Fibroblast of mammary gland (primary cell): ENCODE data around the gene CBX7.
A peak's percentile ranks its signal among the peaks of the same experiment; 100 is the strongest.

Experiments used
- DNase-seq: peaks from one replicate; pipeline ENCODE4 v3.0.0-alpha.2; 2010; ENCODE audit warnings: low read depth
- H3K4me3 ChIP-seq: 2 replicates; pipeline ENCODE4 v1.5.1; 2011; ENCODE audit warnings: low read depth, mild to moderate bottlenecking, low read length, moderate library complexity; ENCODE audit not compliant: control insufficient read depth
- CTCF ChIP-seq: conservative IDR thresholded peaks from 2 replicates; pipeline ENCODE4 v1.5.1; 2011; ENCODE audit warnings: low read depth, low read length, inconsistent platforms; ENCODE audit not compliant: control insufficient read depth, insufficient read depth

CBX7 gene

GRCh38 chr22:39152511-39153219 lies at the start of gene CBX7:
CBX7 (minus strand) TSS chr22:39152680; CDS start chr22:39152444, 236 bp downstream.
- peak within 1 kb of the TSS; percentile 47 for H3K4me3 ChIP-seq

GRCh38 chr22:39197578-39197977 lies 45.1 kb upstream of the CBX7 start:
- no peak overlapping the region for H3K4me3 ChIP-seq
- no peak for DNase-seq
- no peak for TF ChIP-seq CTCF

More at GRCh38 chr22:39152511-39153219, at the start of gene CBX7:
- DNase-seq, result peak; percentile 68
- TF ChIP-seq CTCF, result no peak

GRCh38 chr22:39194098-39194497 lies 41.6 kb upstream of the CBX7 start:
- no peak overlapping the region for H3K4me3 ChIP-seq
- no peak for DNase-seq
- no peak for TF ChIP-seq CTCF

GRCh38 chr22:39188809-39189208 lies 36.3 kb upstream of the CBX7 start:
- DNase-seq, result no peak
- H3K4me3 ChIP-seq, result no peak overlapping the region
- TF ChIP-seq CTCF, result no peak

GRCh38 chr22:39185601-39186012 lies 33.1 kb upstream of the CBX7 start:
- peak; percentile 52 for DNase-seq
- TF ChIP-seq CTCF, result peak; percentile 24
- no peak overlapping the region for H3K4me3 ChIP-seq

- H3K4me3 ChIP-seq, result no peak overlapping the region
- no peak for TF ChIP-seq CTCF
- no peak for DNase-seq
These were observed 32.4 kb upstream of the CBX7 start for GRCh38 chr22:39184586-39185577.
